WTC11 (cell line): ENCODE results near the gene SERPINF2. TPM values are rescaled to one million over a fixed set of nuclear protein-coding genes. Genes with fewer than 3 reads are reported as not detected.

Source experiments
- ATAC-seq: fragments of 200-7000 bp; cut with Tn5 transposase; 2 replicates; pipeline ENCODE4 v1.10.0; 2021; ENCODE audit warnings: mild to moderate bottlenecking, moderate library complexity
- CTCF ChIA-PET: fragments of 300-600 bp; sonication (Branson Sonifier 250); formaldehyde crosslinking; loops from one replicate; lab custom pipeline; 2021; ENCODE audit warnings: antibody characterized with exemption; lab: Charles Lee
- POLR2A ChIA-PET: fragments of 350-600 bp; sonication (Branson Sonifier 250); formaldehyde crosslinking; loops from one replicate; lab custom pipeline; 2021; ENCODE audit warnings: antibody characterized with exemption; lab: Charles Lee
- DNase-seq: peaks from one replicate; pipeline ENCODE4 v3.0.0; 2021; ENCODE audit warnings: low spot score
- H3K27ac Mint-ChIP-seq: 2 replicates; pipeline ENCODE4 v1.8.0; 2021; ENCODE audit warnings: mixed read lengths
- H3K27me3 Mint-ChIP-seq: 2 replicates; pipeline ENCODE4 v1.8.0; 2021; ENCODE audit warnings: low read depth, mild to moderate bottlenecking, moderate library complexity, mixed read lengths
- H3K36me3 Mint-ChIP-seq: 2 replicates; pipeline ENCODE4 v1.8.0; 2021; ENCODE audit warnings: mixed read lengths
- H3K4me1 Mint-ChIP-seq: 2 replicates; pipeline ENCODE4 v1.8.0; 2022; ENCODE audit warnings: mixed read lengths
- H3K4me3 Mint-ChIP-seq: 2 replicates; pipeline ENCODE4 v1.8.0; 2021; ENCODE audit warnings: mild to moderate bottlenecking, moderate library complexity, mixed read lengths
- H3K9me3 Mint-ChIP-seq: 2 replicates; pipeline ENCODE4 v1.8.0; 2021; ENCODE audit warnings: mixed read lengths
- AFF4 ChIP-seq: sonication (generic); formaldehyde crosslinking; IDR thresholded peaks from 2 replicates; pipeline ENCODE4 v1.8.1; 2023; ENCODE audit warnings: mild to moderate bottlenecking, missing genetic modification reagents, borderline replicate concordance
- CBFB ChIP-seq: sonication (generic); formaldehyde crosslinking; IDR thresholded peaks from 2 replicates; pipeline ENCODE4 v1.8.1; 2022; ENCODE audit warnings: mild to moderate bottlenecking, low read depth, missing genetic modification reagents
- CREB1 ChIP-seq: sonication (generic); formaldehyde crosslinking; IDR thresholded peaks from 2 replicates; pipeline ENCODE4 v1.8.0; 2023; ENCODE audit warnings: mild to moderate bottlenecking, missing genetic modification reagents
- E2F5 ChIP-seq: sonication (generic); formaldehyde crosslinking; IDR thresholded peaks from 2 replicates; pipeline ENCODE4 v1.8.1; 2022; ENCODE audit warnings: mild to moderate bottlenecking, moderate library complexity, missing genetic modification reagents
- FOXJ3 ChIP-seq: sonication (generic); formaldehyde crosslinking; IDR thresholded peaks from 2 replicates; pipeline ENCODE4 v1.9.0; 2021; ENCODE audit warnings: missing genetic modification reagents, mild to moderate bottlenecking, borderline replicate concordance
- FOXK1 ChIP-seq: sonication (generic); formaldehyde crosslinking; IDR thresholded peaks from 2 replicates; pipeline ENCODE4 v1.8.0; 2022; ENCODE audit warnings: mild to moderate bottlenecking, moderate library complexity, missing genetic modification reagents
- GTF2I ChIP-seq: fragments of 250-450 bp; sonication (Bioruptor Pico); conservative IDR thresholded peaks from 2 replicates; pipeline ENCODE4 v1.4.0; 2021; ENCODE audit warnings: mild to moderate bottlenecking
- NFE2L1 ChIP-seq: sonication (generic); formaldehyde crosslinking; IDR thresholded peaks from 2 replicates; pipeline ENCODE4 v1.8.1; 2023; ENCODE audit warnings: missing genetic modification reagents
- SOX15 ChIP-seq: fragments of 250-450 bp; sonication (Bioruptor Pico); IDR thresholded peaks from 2 replicates; pipeline ENCODE4 v1.9.0; 2021; ENCODE audit warnings: mild to moderate bottlenecking
- TEAD1 ChIP-seq: sonication (generic); formaldehyde crosslinking; IDR thresholded peaks from 2 replicates; pipeline ENCODE4 v1.8.0; 2022; ENCODE audit warnings: mild to moderate bottlenecking, missing genetic modification reagents
- ZNF396 ChIP-seq: fragments of 250-450 bp; sonication (Bioruptor Pico); IDR thresholded peaks from 2 replicates; pipeline ENCODE4 v1.8.0; 2021; ENCODE audit warnings: mild to moderate bottlenecking, moderate library complexity, borderline replicate concordance
- ZNF532 ChIP-seq: fragments of 250-450 bp; sonication (Bioruptor Pico); IDR thresholded peaks from 2 replicates; pipeline ENCODE4 v1.9.0; 2021; ENCODE audit warnings: mild to moderate bottlenecking, borderline replicate concordance
- total RNA-seq: library from RNA; stranded (reverse); gene quantifications from 3 replicates; pipeline ENCODE4 v1.2.3, GENCODE V29; 2021
- TF ChIP-seq, protein P1 (sequence below): sonication (generic); formaldehyde crosslinking; IDR thresholded peaks from 2 replicates; pipeline ENCODE4 v1.8.0; 2023; ENCODE audit warnings: missing genetic modification reagents
- TF ChIP-seq, protein P2 (sequence below): sonication (generic); formaldehyde crosslinking; IDR thresholded peaks from 2 replicates; pipeline ENCODE4 v1.8.1; 2023; ENCODE audit warnings: mild to moderate bottlenecking, missing genetic modification reagents, moderate library complexity
- TF ChIP-seq, protein P3 (sequence below): sonication (generic); formaldehyde crosslinking; IDR thresholded peaks from 2 replicates; pipeline ENCODE4 v1.8.1; 2023; ENCODE audit warnings: mild to moderate bottlenecking, missing genetic modification reagents
- TF ChIP-seq, protein P4 (sequence below): fragments of 250-450 bp; sonication (Bioruptor Pico); IDR thresholded peaks from 2 replicates; pipeline ENCODE4 v1.9.0; 2021; ENCODE audit warnings: mild to moderate bottlenecking
- TF ChIP-seq, protein P5 (sequence below): fragments of 250-450 bp; sonication (Bioruptor Pico); IDR thresholded peaks from 2 replicates; pipeline ENCODE4 v2.1.2; 2022; ENCODE audit warnings: mild to moderate bottlenecking, moderate library complexity

The SERPINF2 gene
- total RNA-seq, 1 experiment from 2014 or later, result 1.6 TPM

GRCh38 chr17:1787301-1787902, 44.7 kb downstream of the SERPINF2 start:
- peaks cover 48% of the 10 kb centered on the region for H3K36me3 Mint-ChIP-seq
- POLR2A ChIA-PET, result no interaction called here
- H3K4me3 Mint-ChIP-seq, result no peak overlapping the region
- DNase-seq (no peak), ATAC-seq (no peak)
- no peak for TF ChIP-seq SOX15 (CRISPR knock-in tag)
- TF ChIP-seq AFF4 (CRISPR knock-in tag), result no peak
- TF ChIP-seq, protein P1, sequence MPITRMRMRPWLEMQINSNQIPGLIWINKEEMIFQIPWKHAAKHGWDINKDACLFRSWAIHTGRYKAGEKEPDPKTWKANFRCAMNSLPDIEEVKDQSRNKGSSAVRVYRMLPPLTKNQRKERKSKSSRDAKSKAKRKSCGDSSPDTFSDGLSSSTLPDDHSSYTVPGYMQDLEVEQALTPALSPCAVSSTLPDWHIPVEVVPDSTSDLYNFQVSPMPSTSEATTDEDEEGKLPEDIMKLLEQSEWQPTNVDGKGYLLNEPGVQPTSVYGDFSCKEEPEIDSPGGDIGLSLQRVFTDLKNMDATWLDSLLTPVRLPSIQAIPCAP, result no peak
- TF ChIP-seq ZNF396 (CRISPR knock-in tag), result no peak
- TF ChIP-seq, protein P2, sequence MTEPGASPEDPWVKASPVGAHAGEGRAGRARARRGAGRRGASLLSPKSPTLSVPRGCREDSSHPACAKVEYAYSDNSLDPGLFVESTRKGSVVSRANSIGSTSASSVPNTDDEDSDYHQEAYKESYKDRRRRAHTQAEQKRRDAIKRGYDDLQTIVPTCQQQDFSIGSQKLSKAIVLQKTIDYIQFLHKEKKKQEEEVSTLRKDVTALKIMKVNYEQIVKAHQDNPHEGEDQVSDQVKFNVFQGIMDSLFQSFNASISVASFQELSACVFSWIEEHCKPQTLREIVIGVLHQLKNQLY (CRISPR knock-in tag), result no peak
- TF ChIP-seq CBFB (CRISPR knock-in tag), result no peak
- TF ChIP-seq FOXK1 (CRISPR knock-in tag), result no peak
- no peak for TF ChIP-seq TEAD1 (CRISPR knock-in tag)
- TF ChIP-seq, protein P3, sequence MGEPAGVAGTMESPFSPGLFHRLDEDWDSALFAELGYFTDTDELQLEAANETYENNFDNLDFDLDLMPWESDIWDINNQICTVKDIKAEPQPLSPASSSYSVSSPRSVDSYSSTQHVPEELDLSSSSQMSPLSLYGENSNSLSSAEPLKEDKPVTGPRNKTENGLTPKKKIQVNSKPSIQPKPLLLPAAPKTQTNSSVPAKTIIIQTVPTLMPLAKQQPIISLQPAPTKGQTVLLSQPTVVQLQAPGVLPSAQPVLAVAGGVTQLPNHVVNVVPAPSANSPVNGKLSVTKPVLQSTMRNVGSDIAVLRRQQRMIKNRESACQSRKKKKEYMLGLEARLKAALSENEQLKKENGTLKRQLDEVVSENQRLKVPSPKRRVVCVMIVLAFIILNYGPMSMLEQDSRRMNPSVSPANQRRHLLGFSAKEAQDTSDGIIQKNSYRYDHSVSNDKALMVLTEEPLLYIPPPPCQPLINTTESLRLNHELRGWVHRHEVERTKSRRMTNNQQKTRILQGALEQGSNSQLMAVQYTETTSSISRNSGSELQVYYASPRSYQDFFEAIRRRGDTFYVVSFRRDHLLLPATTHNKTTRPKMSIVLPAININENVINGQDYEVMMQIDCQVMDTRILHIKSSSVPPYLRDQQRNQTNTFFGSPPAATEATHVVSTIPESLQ (CRISPR knock-in tag), result no peak
- TF ChIP-seq FOXJ3 (CRISPR knock-in tag), result no peak
- no peak for TF ChIP-seq E2F5
- no peak for TF ChIP-seq NFE2L1
- TF ChIP-seq, protein P4, sequence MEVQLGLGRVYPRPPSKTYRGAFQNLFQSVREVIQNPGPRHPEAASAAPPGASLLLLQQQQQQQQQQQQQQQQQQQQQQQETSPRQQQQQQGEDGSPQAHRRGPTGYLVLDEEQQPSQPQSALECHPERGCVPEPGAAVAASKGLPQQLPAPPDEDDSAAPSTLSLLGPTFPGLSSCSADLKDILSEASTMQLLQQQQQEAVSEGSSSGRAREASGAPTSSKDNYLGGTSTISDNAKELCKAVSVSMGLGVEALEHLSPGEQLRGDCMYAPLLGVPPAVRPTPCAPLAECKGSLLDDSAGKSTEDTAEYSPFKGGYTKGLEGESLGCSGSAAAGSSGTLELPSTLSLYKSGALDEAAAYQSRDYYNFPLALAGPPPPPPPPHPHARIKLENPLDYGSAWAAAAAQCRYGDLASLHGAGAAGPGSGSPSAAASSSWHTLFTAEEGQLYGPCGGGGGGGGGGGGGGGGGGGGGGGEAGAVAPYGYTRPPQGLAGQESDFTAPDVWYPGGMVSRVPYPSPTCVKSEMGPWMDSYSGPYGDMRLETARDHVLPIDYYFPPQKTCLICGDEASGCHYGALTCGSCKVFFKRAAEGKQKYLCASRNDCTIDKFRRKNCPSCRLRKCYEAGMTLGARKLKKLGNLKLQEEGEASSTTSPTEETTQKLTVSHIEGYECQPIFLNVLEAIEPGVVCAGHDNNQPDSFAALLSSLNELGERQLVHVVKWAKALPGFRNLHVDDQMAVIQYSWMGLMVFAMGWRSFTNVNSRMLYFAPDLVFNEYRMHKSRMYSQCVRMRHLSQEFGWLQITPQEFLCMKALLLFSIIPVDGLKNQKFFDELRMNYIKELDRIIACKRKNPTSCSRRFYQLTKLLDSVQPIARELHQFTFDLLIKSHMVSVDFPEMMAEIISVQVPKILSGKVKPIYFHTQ (CRISPR knock-in tag), result no peak
- TF ChIP-seq, protein P5, sequence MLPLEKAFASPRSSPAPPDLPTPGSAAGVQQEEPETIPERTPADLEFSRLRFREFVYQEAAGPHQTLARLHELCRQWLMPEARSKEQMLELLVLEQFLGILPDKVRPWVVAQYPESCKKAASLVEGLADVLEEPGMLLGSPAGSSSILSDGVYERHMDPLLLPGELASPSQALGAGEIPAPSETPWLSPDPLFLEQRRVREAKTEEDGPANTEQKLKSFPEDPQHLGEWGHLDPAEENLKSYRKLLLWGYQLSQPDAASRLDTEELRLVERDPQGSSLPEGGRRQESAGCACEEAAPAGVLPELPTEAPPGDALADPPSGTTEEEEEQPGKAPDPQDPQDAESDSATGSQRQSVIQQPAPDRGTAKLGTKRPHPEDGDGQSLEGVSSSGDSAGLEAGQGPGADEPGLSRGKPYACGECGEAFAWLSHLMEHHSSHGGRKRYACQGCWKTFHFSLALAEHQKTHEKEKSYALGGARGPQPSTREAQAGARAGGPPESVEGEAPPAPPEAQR, result no peak
- TF ChIP-seq GTF2I (CRISPR knock-in tag), result no peak
- no peak for TF ChIP-seq CREB1 (CRISPR knock-in tag)
- no peak for TF ChIP-seq ZNF532 (CRISPR knock-in tag)
- H3K27me3 Mint-ChIP-seq, result no peaks in the 10 kb centered on the region
- CTCF ChIA-PET, result no interaction called here
- H3K4me1 Mint-ChIP-seq, result no peaks in the 10 kb centered on the region
- H3K9me3 Mint-ChIP-seq, result no peaks in the 10 kb centered on the region
- no peak overlapping the region for H3K27ac Mint-ChIP-seq
